ENCODE results near the gene GASK1A. TPM values are rescaled to one million over a fixed set of nuclear protein-coding genes. Genes with fewer than 3 reads are reported as not detected.

Gene GASK1A
- total and polyA plus RNA-seq, 2 donors from 2014 or later = 2.3 to 7.3 TPM

GRCh38 chr3:43035801-43036365 is 56.8 kb downstream of the GASK1A start:
- FAIRE-seq (no peak), DNase-seq (peak in 1 of 5 donors; percentile 3)
- no peak for TF ChIP-seq CTCF (IDR thresholded peaks at IDR 0.05; ENCODE audit: borderline replicate concordance, extremely low read depth, insufficient read depth)
- no peak overlapping the region for H3K27ac ChIP-seq (ENCODE audit: low read depth in 2 of 2, low read length in 2 of 2)
- no peaks in the 10 kb centered on the region for H3K27me3 ChIP-seq (ENCODE audit: control insufficient read depth, insufficient read depth, low read length)
- H3K4me1 ChIP-seq (ENCODE audit: control insufficient read depth in 2 of 3, insufficient read depth in 2 of 3, low read depth in 1 of 3, low read length in 3 of 3) = no peaks in the 10 kb centered on the region
- H3K36me3 ChIP-seq (ENCODE audit: control insufficient read depth in 2 of 3, insufficient read depth in 3 of 3, low read length in 3 of 3) = no peaks in the 10 kb centered on the region
- no peak overlapping the region for H3K4me3 ChIP-seq (ENCODE audit: low read length in 3 of 3)
- H3K9me3 ChIP-seq (ENCODE audit: control insufficient read depth in 2 of 3, insufficient read depth in 1 of 3, low read length in 3 of 3) = no peaks in the 10 kb centered on the region
- intact Hi-C loops (cut with DNase I) = no loop called here
- H3K9ac ChIP-seq (ENCODE audit: low read length in 3 of 3) = no peak overlapping the region

GRCh38 chr3:43036621-43037423 is 57.7 kb downstream of the GASK1A start:
- intact Hi-C loops (cut with DNase I) = no loop called here
- Histone ChIP-seq H3K4me3 (ENCODE audit: low read length in 3 of 3) (no peak overlapping the region), H3K9ac (ENCODE audit: low read length in 3 of 3) (no peak overlapping the region), H3K9me3 (ENCODE audit: control insufficient read depth in 2 of 3, insufficient read depth in 1 of 3, low read length in 3 of 3) (no peaks in the 10 kb centered on the region), H3K27me3 (ENCODE audit: control insufficient read depth, insufficient read depth, low read length) (no peaks in the 10 kb centered on the region), H3K4me1 (ENCODE audit: control insufficient read depth in 2 of 3, insufficient read depth in 2 of 3, low read depth in 1 of 3, low read length in 3 of 3) (no peaks in the 10 kb centered on the region), H3K36me3 (ENCODE audit: control insufficient read depth in 2 of 3, insufficient read depth in 3 of 3, low read length in 3 of 3) (no peaks in the 10 kb centered on the region), H3K27ac (ENCODE audit: low read depth in 2 of 2, low read length in 2 of 2) (no peak overlapping the region)
- DNase-seq (peak in 1 of 5 donors; percentile 5), FAIRE-seq (no peak)
- no peak for TF ChIP-seq CTCF (IDR thresholded peaks at IDR 0.05; ENCODE audit: borderline replicate concordance, extremely low read depth, insufficient read depth)

- TF ChIP-seq CTCF (IDR thresholded peaks at IDR 0.05; ENCODE audit: borderline replicate concordance, extremely low read depth, insufficient read depth) = no peak
- intact Hi-C loops (cut with DNase I) = no loop called here
- Histone ChIP-seq H3K4me1 (ENCODE audit: control insufficient read depth in 2 of 3, insufficient read depth in 2 of 3, low read depth in 1 of 3, low read length in 3 of 3) (no peaks in the 10 kb centered on the region), H3K4me3 (ENCODE audit: low read length in 3 of 3) (no peak overlapping the region), H3K27me3 (ENCODE audit: control insufficient read depth, insufficient read depth, low read length) (no peaks in the 10 kb centered on the region), H3K9me3 (ENCODE audit: control insufficient read depth in 2 of 3, insufficient read depth in 1 of 3, low read length in 3 of 3) (no peaks in the 10 kb centered on the region), H3K27ac (ENCODE audit: low read depth in 2 of 2, low read length in 2 of 2) (no peak overlapping the region), H3K9ac (ENCODE audit: low read length in 3 of 3) (no peak overlapping the region), H3K36me3 (ENCODE audit: control insufficient read depth in 2 of 3, insufficient read depth in 3 of 3, low read length in 3 of 3) (no peaks in the 10 kb centered on the region)
- DNase-seq (no peak), FAIRE-seq (no peak)
These were observed 58.9 kb downstream of the GASK1A start for GRCh38 chr3:43038010-43038409.

Data from kidney (tissue), 14 donors.